IPS-NIHi11 (cell line): Measurements from ENCODE around the gene ALPG.

Source experiments
- DNase-seq: peaks from one replicate; pipeline ENCODE4 v3.0.0; 2012; ENCODE audit warnings: mixed read lengths, low spot score

The ALPG gene

GRCh38 chr2:232458051-232458660 is 51.5 kb downstream of the ALPG start:
- no peak for DNase-seq

GRCh38 chr2:232458661-232459418 is 52.2 kb downstream of the ALPG start:
- DNase-seq = no peak

GRCh38 chr2:232459419-232460035 is 52.9 kb downstream of the ALPG start:
- no peak for DNase-seq

GRCh38 chr2:232460171-232460570 is 53.5 kb downstream of the ALPG start:
- no peak for DNase-seq
